ENCODE results near the gene HSD17B1. TPM values are rescaled to one million over a fixed set of nuclear protein-coding genes. Genes with fewer than 3 reads are reported as not detected.

The HSD17B1 gene
- total and polyA plus RNA-seq, 2 experiments from 2014 or later, result 2.3 to 3.0 TPM

- Histone ChIP-seq H4K20me1 (ENCODE audit: insufficient read depth) (no peaks in the 10 kb centered on the region), H3K9me3 (ENCODE audit: low read depth) (no peaks in the 10 kb centered on the region), H3K4me2 (ENCODE audit: unreplicated experiment) (no peak overlapping the region), H3K36me3 (ENCODE audit: low read depth) (peaks cover 33% of the 10 kb centered on the region), H3K4me3 (no peak overlapping the region), H3K4me1 (ENCODE audit: insufficient read depth) (peaks cover 8% of the 10 kb centered on the region; the same call in 1 of the 2 replicates), H3K9me2 (ENCODE audit: insufficient read depth) (no peaks in the 10 kb centered on the region), H3F3A (ENCODE audit: insufficient read depth) (peaks cover 19% of the 10 kb centered on the region), H2AFZ (no peak overlapping the region), H3K9ac (no peak overlapping the region), H3K27me3 (replicated peaks; ENCODE audit: insufficient read depth) (no peaks in the 10 kb centered on the region), H3K79me2 (ENCODE audit: insufficient read depth) (peaks cover 24% of the 10 kb centered on the region), H3K27ac (no peak overlapping the region)
- in situ Hi-C loops (cut with MboI), result no loop called here
- no peak for DNase-seq
- WGBS, 2 experiments (ENCODE audit: low coverage in 1 of 2, low lambda C conversion rate in 2 of 2, missing lambda C conversion rate in 2 of 2), result 83 to 84% methylated on average over 10 of the region's 10 CpGs
- no peak for TF ChIP-seq EZH2 (IDR thresholded peaks at IDR 0.05; ENCODE audit: insufficient read depth, poor library complexity, severe bottlenecking)
Observed at GRCh38 chr17:42581744-42582270, 29.1 kb downstream of the HSD17B1 start.

GRCh38 chr17:42584880-42585279, 32.2 kb downstream of the HSD17B1 start:
- H3K4me3 ChIP-seq, result no peak overlapping the region
- no peaks in the 10 kb centered on the region for H3K9me2 ChIP-seq (ENCODE audit: insufficient read depth)
- no peaks in the 10 kb centered on the region for H3K4me1 ChIP-seq (ENCODE audit: insufficient read depth)
- H4K20me1 ChIP-seq (ENCODE audit: insufficient read depth), result no peaks in the 10 kb centered on the region
- 86 to 91% methylated on average over 9 of the region's 9 CpGs for WGBS, 2 experiments (ENCODE audit: low coverage in 1 of 2, low lambda C conversion rate in 2 of 2, missing lambda C conversion rate in 2 of 2)
- no peaks in the 10 kb centered on the region for H3K27me3 ChIP-seq (replicated peaks; ENCODE audit: insufficient read depth)
- TF ChIP-seq EZH2 (IDR thresholded peaks at IDR 0.05; ENCODE audit: insufficient read depth, poor library complexity, severe bottlenecking) (no peak), EZH2phosphoT487 (IDR thresholded peaks at IDR 0.05; ENCODE audit: insufficient read depth, low read depth) (no peak)
- no peak overlapping the region for H3K4me2 ChIP-seq (ENCODE audit: unreplicated experiment)
- peaks cover 22% of the 10 kb centered on the region for H3K79me2 ChIP-seq (ENCODE audit: insufficient read depth)
- no peak overlapping the region for H2AFZ ChIP-seq
- peaks cover 56% of the 10 kb centered on the region for H3K36me3 ChIP-seq (ENCODE audit: low read depth)
- in situ Hi-C loops (cut with MboI), result no loop called here
- no peaks in the 10 kb centered on the region for H3K9me3 ChIP-seq (ENCODE audit: low read depth)
- no peak for DNase-seq
- H3K9ac ChIP-seq, result no peak overlapping the region
- H3K27ac ChIP-seq, result no peak overlapping the region
- 0 out of 2 replicates have a peak, but pooled peaks cover 5% of the 10 kb centered on the region for H3F3A ChIP-seq (ENCODE audit: insufficient read depth)

- Histone ChIP-seq H3K27ac (no peak overlapping the region), H3K9ac (no peak overlapping the region), H4K20me1 (ENCODE audit: insufficient read depth) (no peaks in the 10 kb centered on the region), H3K4me1 (ENCODE audit: insufficient read depth) (no peaks in the 10 kb centered on the region), H3K4me3 (no peak overlapping the region), H3K27me3 (replicated peaks; ENCODE audit: insufficient read depth) (no peaks in the 10 kb centered on the region), H3K9me2 (ENCODE audit: insufficient read depth) (no peaks in the 10 kb centered on the region), H3K36me3 (ENCODE audit: low read depth) (peaks cover 60% of the 10 kb centered on the region), H3K4me2 (ENCODE audit: unreplicated experiment) (no peak overlapping the region), H3F3A (ENCODE audit: insufficient read depth) (0 out of 2 replicates have a peak, but pooled peaks cover 5% of the 10 kb centered on the region), H3K9me3 (ENCODE audit: low read depth) (no peaks in the 10 kb centered on the region), H2AFZ (no peak overlapping the region), H3K79me2 (ENCODE audit: insufficient read depth) (peaks cover 22% of the 10 kb centered on the region)
- no peak for TF ChIP-seq EZH2 (IDR thresholded peaks at IDR 0.05; ENCODE audit: insufficient read depth, poor library complexity, severe bottlenecking)
- no peak for TF ChIP-seq EZH2phosphoT487 (IDR thresholded peaks at IDR 0.05; ENCODE audit: insufficient read depth, low read depth)
- in situ Hi-C loops (cut with MboI), result no loop called here
- 75 to 88% methylated on average over 1 of the region's 1 CpG for WGBS, 2 experiments (ENCODE audit: low coverage in 1 of 2, low lambda C conversion rate in 2 of 2, missing lambda C conversion rate in 2 of 2)
- DNase-seq, result no peak
Observed at GRCh38 chr17:42585353-42585752, 32.6 kb downstream of the HSD17B1 start.

GRCh38 chr17:42586514-42587230, 33.9 kb downstream of the HSD17B1 start:
- in situ Hi-C loops (cut with MboI), result no loop called here
- H3K9me3 ChIP-seq (ENCODE audit: low read depth), result no peaks in the 10 kb centered on the region
- 0 out of 2 replicates have a peak, but pooled peaks cover 5% of the 10 kb centered on the region for H3F3A ChIP-seq (ENCODE audit: insufficient read depth)
- H3K27ac ChIP-seq, result no peak overlapping the region
- peaks cover 34% of the 10 kb centered on the region for H3K79me2 ChIP-seq (ENCODE audit: insufficient read depth)
- no peak for DNase-seq
- H4K20me1 ChIP-seq (ENCODE audit: insufficient read depth), result no peaks in the 10 kb centered on the region
- WGBS, 2 experiments (ENCODE audit: low coverage in 1 of 2, low lambda C conversion rate in 2 of 2, missing lambda C conversion rate in 2 of 2), result 78 to 80% methylated on average over 7 of the region's 7 CpGs
- H3K36me3 ChIP-seq (ENCODE audit: low read depth), result peaks cover 70% of the 10 kb centered on the region
- no peak overlapping the region for H3K4me3 ChIP-seq
- no peaks in the 10 kb centered on the region for H3K9me2 ChIP-seq (ENCODE audit: insufficient read depth)
- no peaks in the 10 kb centered on the region for H3K27me3 ChIP-seq (replicated peaks; ENCODE audit: insufficient read depth)
- no peak overlapping the region for H3K4me2 ChIP-seq (ENCODE audit: unreplicated experiment)
- no peaks in the 10 kb centered on the region for H3K4me1 ChIP-seq (ENCODE audit: insufficient read depth)
- no peak overlapping the region for H3K9ac ChIP-seq
- H2AFZ ChIP-seq, result no peak overlapping the region
- TF ChIP-seq EZH2phosphoT487 (IDR thresholded peaks at IDR 0.05; ENCODE audit: insufficient read depth, low read depth) (no peak), EZH2 (IDR thresholded peaks at IDR 0.05; ENCODE audit: insufficient read depth, poor library complexity, severe bottlenecking) (no peak)
